ENCODE measurements around the gene ARAP3.

- TF ChIP-seq REST (IDR thresholded peaks at IDR 0.05; ENCODE audit: insufficient read depth in 1 of 2, low read depth in 2 of 2, low read length in 1 of 2) (no peak; a peak in 1 of 4 replicates), CTCF (IDR thresholded peaks at IDR 0.05) (no peak), POLR2AphosphoS5 (IDR thresholded peaks at IDR 0.05; ENCODE audit: low read depth, low read length) (no peak), SIN3A (IDR thresholded peaks at IDR 0.05; ENCODE audit: borderline replicate concordance, insufficient read depth, low read depth, low read length) (0 out of 2 replicates have a peak, but pooled peaks have one; percentile 46)
These were observed 44.8 kb downstream of the ARAP3 start for GRCh38 chr5:141637123-141637766.
